Neural progenitor cell (in vitro differentiated cells): Measurements from ENCODE around the gene FIGLA. TPM values are rescaled to one million over a fixed set of nuclear protein-coding genes. Genes with fewer than 3 reads are reported as not detected.

ENCODE experiments used
- DNase-seq: peaks from one replicate; pipeline ENCODE4 v3.0.0-alpha.2; 2016; ENCODE audit warnings: low spot score
- H2AFZ ChIP-seq: fragments of 200-600 bp; sonication (generic); replicated peaks from 2 replicates; pipeline ENCODE4 v1.6.1; 2016; ENCODE audit warnings: antibody characterized with exemption
- H3F3A ChIP-seq: fragments of 200-600 bp; sonication (generic); 2 replicates; pipeline ENCODE4 v1.6.1; 2016; ENCODE audit warnings: antibody characterized with exemption, low read depth
- H3K27ac ChIP-seq: fragments of 200-600 bp; sonication (generic); 2 replicates; pipeline ENCODE4 v1.5.1; 2016; ENCODE audit warnings: mild to moderate bottlenecking
- H3K27me3 ChIP-seq: fragments of 200-600 bp; sonication (generic); 2 replicates; pipeline ENCODE4 v1.6.1; 2016; ENCODE audit warnings: mild to moderate bottlenecking, moderate library complexity
- H3K36me3 ChIP-seq: fragments of 200-600 bp; sonication (generic); 2 replicates; pipeline ENCODE4 v1.5.1; 2016
- H3K4me1 ChIP-seq: fragments of 200-600 bp; sonication (generic); 2 replicates; pipeline ENCODE4 v1.6.1; 2016; ENCODE audit warnings: mixed run types
- H3K4me2 ChIP-seq: fragments of 200-600 bp; sonication (generic); 2 replicates; pipeline ENCODE4 v1.6.1; 2016
- H3K4me3 ChIP-seq: fragments of 200-600 bp; sonication (generic); 2 replicates; pipeline ENCODE4 v1.5.1; 2016
- H3K79me2 ChIP-seq: fragments of 200-600 bp; sonication (generic); 2 replicates; pipeline ENCODE4 v1.6.1; 2016; ENCODE audit warnings: low read depth
- H3K9ac ChIP-seq: fragments of 200-600 bp; sonication (generic); 2 replicates; pipeline ENCODE4 v1.6.1; 2016
- H3K9me3 ChIP-seq: fragments of 200-600 bp; sonication (generic); 2 replicates; pipeline ENCODE4 v1.5.1; 2016; ENCODE audit warnings: low read depth
- H4K20me1 ChIP-seq: fragments of 200-600 bp; sonication (generic); 2 replicates; pipeline ENCODE4 v1.6.1; 2016; ENCODE audit warnings: low read depth
- H3K27ac Mint-ChIP-seq: 3 replicates; pipeline ENCODE4 v1.8.0; 2021; ENCODE audit warnings: mixed read lengths
- H3K27me3 Mint-ChIP-seq: 2 replicates; pipeline ENCODE4 v1.8.0; 2022; ENCODE audit warnings: low read depth, mild to moderate bottlenecking, inconsistent platforms, moderate library complexity, mixed read lengths; ENCODE audit not compliant: insufficient read depth
- H3K36me3 Mint-ChIP-seq: 3 replicates; pipeline ENCODE4 v1.8.0; 2021; ENCODE audit warnings: mixed read lengths
- H3K4me1 Mint-ChIP-seq: 3 replicates; pipeline ENCODE4 v1.8.0; 2021; ENCODE audit warnings: mixed read lengths
- H3K4me3 Mint-ChIP-seq: 3 replicates; pipeline ENCODE4 v1.8.0; 2021; ENCODE audit warnings: mild to moderate bottlenecking, moderate library complexity, mixed read lengths
- H3K9me3 Mint-ChIP-seq: 3 replicates; pipeline ENCODE4 v1.8.0; 2020; ENCODE audit warnings: mixed read lengths
- CTCF ChIP-seq: fragments of 200-600 bp; sonication (generic); IDR thresholded peaks from 2 replicates; pipeline ENCODE4 v1.5.1; 2017; ENCODE audit warnings: antibody characterized with exemption, mild to moderate bottlenecking
- EZH2 ChIP-seq: fragments of 200-600 bp; sonication (generic); IDR thresholded peaks from 2 replicates; pipeline ENCODE4 v1.6.1; 2017; ENCODE audit warnings: antibody characterized with exemption, mild to moderate bottlenecking, moderate library complexity
- EZH2phosphoT487 ChIP-seq: fragments of 200-600 bp; sonication (generic); IDR thresholded peaks from 2 replicates; pipeline ENCODE4 v1.6.1; 2017; ENCODE audit warnings: antibody characterized with exemption
- total RNA-seq: library from RNA; depleted of rRNA; stranded (reverse); fragments of >200 nt; gene quantifications from 2 replicates; pipeline ENCODE4 v1.2.3, GENCODE V29; 2015; ENCODE audit warnings: low replicate concordance

FIGLA gene
- total RNA-seq, 1 donor from 2014 or later, result not detected

- no peaks in the 10 kb centered on the region for H3K9me3 ChIP-seq
- H2AFZ ChIP-seq, result no peak overlapping the region
- H3K4me2 ChIP-seq, result no peak overlapping the region
- no peaks in the 10 kb centered on the region for H3K4me1 Mint-ChIP-seq
- H3K27ac Mint-ChIP-seq, result peak overlapping the region; percentile 30
- no peak for TF ChIP-seq EZH2phosphoT487
- TF ChIP-seq CTCF, result no peak
- TF ChIP-seq EZH2, result no peak
- no peak overlapping the region for H3K27ac ChIP-seq
- H4K20me1 ChIP-seq, result no peaks in the 10 kb centered on the region
- peaks cover 8% of the 10 kb centered on the region for H3K9me3 Mint-ChIP-seq
- DNase-seq, result no peak
- no peak overlapping the region for H3K4me3 ChIP-seq
- H3K27me3 Mint-ChIP-seq, result peaks cover 7% of the 10 kb centered on the region
- no peak overlapping the region for H3K9ac ChIP-seq
- no peaks in the 10 kb centered on the region for H3K36me3 ChIP-seq
- no peak overlapping the region for H3K4me3 Mint-ChIP-seq
- H3F3A ChIP-seq, result no peaks in the 10 kb centered on the region
- H3K4me1 ChIP-seq, result peaks cover 3% of the 10 kb centered on the region
- H3K27me3 ChIP-seq, result no peaks in the 10 kb centered on the region
- H3K79me2 ChIP-seq, result no peaks in the 10 kb centered on the region
- H3K36me3 Mint-ChIP-seq, result no peaks in the 10 kb centered on the region
These were observed 39.5 kb upstream of the FIGLA start for GRCh38 chr2:70829916-70830315.

GRCh38 chr2:70828914-70829824, 38.7 kb upstream of the FIGLA start:
- no peaks in the 10 kb centered on the region for H3F3A ChIP-seq
- H3K27me3 Mint-ChIP-seq, result peaks cover 8% of the 10 kb centered on the region

DNA sequence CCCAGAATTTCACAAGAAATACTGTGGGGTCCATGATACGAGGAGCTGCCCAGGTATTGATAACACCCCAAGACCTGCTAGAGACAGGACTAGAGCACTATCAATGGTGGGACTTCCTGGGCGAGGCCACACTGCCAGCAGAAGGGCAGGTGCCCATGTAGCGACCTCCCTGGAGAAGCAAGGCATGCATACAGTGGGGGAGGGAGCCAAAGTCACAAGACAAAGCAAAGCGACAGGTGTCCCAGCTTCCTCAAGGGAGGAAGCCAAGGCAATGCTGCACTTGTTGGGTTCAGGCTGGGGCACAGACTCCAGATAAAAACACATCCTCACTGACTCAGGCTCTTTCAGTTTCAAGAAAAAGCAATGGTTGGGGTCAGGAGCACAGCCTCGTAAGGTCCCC, 37.7 kb upstream of the FIGLA start:
- DNase-seq, result no peak
- peaks cover 11% of the 10 kb centered on the region for H3K27me3 Mint-ChIP-seq
- H3K9me3 Mint-ChIP-seq, result peaks cover 2% of the 10 kb centered on the region
- Histone ChIP-seq H3K27me3 (no peaks in the 10 kb centered on the region), H3K27ac (no peak overlapping the region), H3K9ac (no peak overlapping the region), H2AFZ (no peak overlapping the region), H4K20me1 (no peaks in the 10 kb centered on the region), H3K79me2 (no peaks in the 10 kb centered on the region), H3F3A (no peaks in the 10 kb centered on the region), H3K36me3 (no peaks in the 10 kb centered on the region), H3K4me1 (peaks cover 3% of the 10 kb centered on the region), H3K4me2 (no peak overlapping the region), H3K9me3 (no peaks in the 10 kb centered on the region), H3K4me3 (no peak overlapping the region)
- H3K27ac Mint-ChIP-seq, result no peak overlapping the region
- no peaks in the 10 kb centered on the region for H3K36me3 Mint-ChIP-seq
- no peaks in the 10 kb centered on the region for H3K4me1 Mint-ChIP-seq
- no peak overlapping the region for H3K4me3 Mint-ChIP-seq
- TF ChIP-seq EZH2 (no peak), CTCF (no peak), EZH2phosphoT487 (no peak)

More at GRCh38 chr2:70828914-70829824, 38.7 kb upstream of the FIGLA start:
- no peak for DNase-seq
- H3K36me3 ChIP-seq, result no peaks in the 10 kb centered on the region
- H3K9me3 ChIP-seq, result no peaks in the 10 kb centered on the region
- no peak overlapping the region for H3K4me2 ChIP-seq
- H3K36me3 Mint-ChIP-seq, result no peaks in the 10 kb centered on the region
- H3K27ac ChIP-seq, result no peak overlapping the region
- no peak for TF ChIP-seq CTCF
- no peak for TF ChIP-seq EZH2phosphoT487
- no peak for TF ChIP-seq EZH2
- H3K4me3 Mint-ChIP-seq, result no peak overlapping the region
- no peaks in the 10 kb centered on the region for H4K20me1 ChIP-seq
- no peak overlapping the region for H3K9ac ChIP-seq
- H2AFZ ChIP-seq, result no peak overlapping the region
- no peaks in the 10 kb centered on the region for H3K4me1 Mint-ChIP-seq
- peaks cover 5% of the 10 kb centered on the region for H3K9me3 Mint-ChIP-seq
- no peak overlapping the region for H3K27ac Mint-ChIP-seq
- H3K27me3 ChIP-seq, result no peaks in the 10 kb centered on the region
- peaks cover 3% of the 10 kb centered on the region for H3K4me1 ChIP-seq
- H3K4me3 ChIP-seq, result no peak overlapping the region
- H3K79me2 ChIP-seq, result no peaks in the 10 kb centered on the region
